ENCODE data around the gene TPPP.

The TPPP gene

DNA sequence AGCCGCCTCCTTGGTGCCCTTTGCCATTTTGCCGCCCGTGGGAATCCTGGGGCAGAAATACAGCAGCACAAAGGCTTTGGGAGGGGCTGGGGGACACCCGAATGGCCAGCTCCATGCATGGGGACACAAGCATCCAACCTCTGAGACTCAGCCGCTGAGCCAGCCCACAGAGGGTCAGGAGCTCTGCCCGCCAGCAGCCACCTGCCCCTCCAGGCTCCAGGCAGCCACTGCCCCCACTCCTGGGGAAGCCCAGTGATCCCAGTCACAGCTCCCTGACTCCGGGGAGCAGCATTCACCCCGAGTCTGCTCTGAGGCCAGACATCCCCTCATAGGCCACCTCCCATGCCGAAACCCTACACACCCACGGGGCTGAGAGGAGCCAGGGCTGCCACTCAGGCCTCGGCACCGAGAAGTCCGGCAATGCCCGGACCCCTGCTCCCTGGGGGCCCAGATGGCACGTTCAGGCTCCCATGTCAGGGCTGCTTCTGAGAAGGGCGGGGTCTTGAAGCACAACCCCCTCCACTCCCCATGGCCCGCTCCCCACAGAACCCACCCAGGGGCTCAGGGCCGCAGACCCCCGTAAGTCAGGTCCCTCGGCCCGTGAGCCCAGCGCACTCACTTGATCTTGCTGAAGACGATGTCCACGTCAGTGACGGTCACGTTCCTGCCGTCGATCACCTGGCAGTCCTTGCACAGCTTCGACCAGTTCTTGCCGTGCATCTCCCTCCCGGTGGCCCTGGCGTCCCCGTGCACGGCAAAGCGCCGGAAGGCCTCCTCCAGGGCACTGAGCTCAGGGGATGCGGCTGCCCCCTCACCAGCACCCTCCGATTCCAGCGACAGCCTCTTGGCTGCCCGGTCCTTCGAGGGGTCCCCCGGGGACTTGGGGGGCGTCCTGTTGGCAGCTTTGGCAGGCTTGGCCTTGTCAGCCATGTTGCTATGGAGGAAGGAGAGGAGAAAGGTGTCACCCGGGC, 15.7 kb downstream of the TPPP start:
- no peak for TF ChIP-seq FOXM1 (IDR thresholded peaks at IDR 0.05; ENCODE audit: borderline replicate concordance, low read depth)
- TF ChIP-seq CEBPB (IDR thresholded peaks at IDR 0.05) = no peak
- no peak for TF ChIP-seq ZBTB7A (IDR thresholded peaks at IDR 0.05; ENCODE audit: low read depth)
- no peak for TF ChIP-seq EP300 (IDR thresholded peaks at IDR 0.05; ENCODE audit: borderline replicate concordance)
- TF ChIP-seq, protein P1, sequence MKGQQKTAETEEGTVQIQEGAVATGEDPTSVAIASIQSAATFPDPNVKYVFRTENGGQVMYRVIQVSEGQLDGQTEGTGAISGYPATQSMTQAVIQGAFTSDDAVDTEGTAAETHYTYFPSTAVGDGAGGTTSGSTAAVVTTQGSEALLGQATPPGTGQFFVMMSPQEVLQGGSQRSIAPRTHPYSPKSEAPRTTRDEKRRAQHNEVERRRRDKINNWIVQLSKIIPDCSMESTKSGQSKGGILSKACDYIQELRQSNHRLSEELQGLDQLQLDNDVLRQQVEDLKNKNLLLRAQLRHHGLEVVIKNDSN (IDR thresholded peaks at IDR 0.05) = no peak
- TF ChIP-seq NFIC (IDR thresholded peaks at IDR 0.05) = no peak
- no peak for TF ChIP-seq MAX (IDR thresholded peaks at IDR 0.05)
- TF ChIP-seq EGR1 (IDR thresholded peaks at IDR 0.05) = no peak
- no peak for TF ChIP-seq TEAD4 (IDR thresholded peaks at IDR 0.05)
- no peak for TF ChIP-seq CREB1 (IDR thresholded peaks at IDR 0.05; ENCODE audit: low read depth)
- no peak for TF ChIP-seq TCF12 (IDR thresholded peaks at IDR 0.05; ENCODE audit: low read depth)
- TF ChIP-seq YY1 (IDR thresholded peaks at IDR 0.05; ENCODE audit: low read depth) = no peak
- TF ChIP-seq RAD21 (IDR thresholded peaks at IDR 0.05; ENCODE audit: low read depth) = no peak
- no peak for TF ChIP-seq REST (IDR thresholded peaks at IDR 0.05; ENCODE audit: low read depth)
- TF ChIP-seq TAF1 (IDR thresholded peaks at IDR 0.05; ENCODE audit: low read depth) = no peak

GRCh38 chr5:676699-677076, 16.5 kb downstream of the TPPP start:
- no peak for TF ChIP-seq CREB1 (IDR thresholded peaks at IDR 0.05; ENCODE audit: low read depth)
- no peak for TF ChIP-seq REST (IDR thresholded peaks at IDR 0.05; ENCODE audit: low read depth)
- no peak for TF ChIP-seq RAD21 (IDR thresholded peaks at IDR 0.05; ENCODE audit: low read depth)
- no peak for TF ChIP-seq CEBPB (IDR thresholded peaks at IDR 0.05)
- no peak for TF ChIP-seq TAF1 (IDR thresholded peaks at IDR 0.05; ENCODE audit: low read depth)
- TF ChIP-seq TCF12 (IDR thresholded peaks at IDR 0.05; ENCODE audit: low read depth) = no peak
- no peak for TF ChIP-seq FOXM1 (IDR thresholded peaks at IDR 0.05; ENCODE audit: borderline replicate concordance, low read depth)
- no peak for TF ChIP-seq NFIC (IDR thresholded peaks at IDR 0.05)
- no peak for TF ChIP-seq EP300 (IDR thresholded peaks at IDR 0.05; ENCODE audit: borderline replicate concordance)
- TF ChIP-seq EGR1 (IDR thresholded peaks at IDR 0.05) = no peak
- no peak for TF ChIP-seq MAX (IDR thresholded peaks at IDR 0.05)
- no peak for TF ChIP-seq ZBTB7A (IDR thresholded peaks at IDR 0.05; ENCODE audit: low read depth)
- no peak for TF ChIP-seq TEAD4 (IDR thresholded peaks at IDR 0.05)
- TF ChIP-seq YY1 (IDR thresholded peaks at IDR 0.05; ENCODE audit: low read depth) = no peak
- TF ChIP-seq, protein P1 (IDR thresholded peaks at IDR 0.05) = no peak

DNA sequence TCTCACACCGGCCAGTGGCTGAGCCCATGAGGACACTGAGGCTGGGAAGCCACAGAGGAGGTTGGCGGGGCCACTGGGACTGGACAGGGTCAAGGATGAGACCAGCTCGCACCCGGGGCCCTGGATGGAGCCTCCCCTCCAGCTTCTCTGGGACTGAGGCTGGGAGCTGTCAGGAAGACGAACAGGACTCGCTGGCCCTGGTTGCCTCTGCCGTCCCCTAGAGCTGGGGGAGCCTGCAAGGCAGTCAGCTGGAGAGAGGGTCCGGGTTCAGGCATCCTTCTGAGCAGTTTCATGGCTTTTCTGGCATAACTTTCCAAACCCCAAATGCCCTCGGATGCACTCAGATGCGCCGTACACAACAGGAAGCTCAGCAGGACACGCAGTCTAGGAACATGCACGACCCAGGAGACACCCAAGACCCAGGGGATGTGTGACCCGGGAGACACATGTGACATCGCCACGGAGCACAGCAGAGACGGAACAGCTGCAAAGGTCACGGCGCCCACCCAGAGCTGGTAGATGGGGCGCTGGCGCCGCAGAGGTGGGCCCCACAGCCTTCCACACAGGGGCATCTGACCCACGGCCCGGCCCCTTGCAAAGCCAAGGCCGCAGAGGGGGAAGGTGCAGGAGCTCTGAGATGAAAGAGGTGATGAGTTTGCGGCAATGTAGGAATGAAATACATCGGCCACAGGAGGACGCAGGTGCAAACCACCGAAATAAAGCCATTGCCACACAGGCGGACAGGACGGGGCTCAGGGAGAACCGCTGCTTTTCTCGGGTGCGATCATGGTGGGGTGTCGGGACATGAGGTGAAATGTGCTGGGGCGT, 17.1 kb downstream of the TPPP start:
- TF ChIP-seq, protein P1 (IDR thresholded peaks at IDR 0.05) = no peak
- TF ChIP-seq TEAD4 (IDR thresholded peaks at IDR 0.05) (no peak), REST (IDR thresholded peaks at IDR 0.05; ENCODE audit: low read depth) (no peak), CREB1 (IDR thresholded peaks at IDR 0.05; ENCODE audit: low read depth) (no peak), FOXM1 (IDR thresholded peaks at IDR 0.05; ENCODE audit: borderline replicate concordance, low read depth) (no peak), MAX (IDR thresholded peaks at IDR 0.05) (no peak), TCF12 (IDR thresholded peaks at IDR 0.05; ENCODE audit: low read depth) (no peak), EGR1 (IDR thresholded peaks at IDR 0.05) (no peak), ZBTB7A (IDR thresholded peaks at IDR 0.05; ENCODE audit: low read depth) (no peak), RAD21 (IDR thresholded peaks at IDR 0.05; ENCODE audit: low read depth) (no peak), YY1 (IDR thresholded peaks at IDR 0.05; ENCODE audit: low read depth) (no peak), CEBPB (IDR thresholded peaks at IDR 0.05) (no peak), TAF1 (IDR thresholded peaks at IDR 0.05; ENCODE audit: low read depth) (no peak), EP300 (IDR thresholded peaks at IDR 0.05; ENCODE audit: borderline replicate concordance) (no peak), NFIC (IDR thresholded peaks at IDR 0.05) (no peak)

Data from Ishikawa (cell line).